Measurements from ENCODE around the gene ACOT8. TPM values are rescaled to one million over a fixed set of nuclear protein-coding genes. Genes with fewer than 3 reads are reported as not detected.

Gene ACOT8
- polyA plus RNA-seq, 1 donor (not counting 4 experiments of a cell fraction or from before 2014, with no cell fraction given), result 23.9 TPM

DNA sequence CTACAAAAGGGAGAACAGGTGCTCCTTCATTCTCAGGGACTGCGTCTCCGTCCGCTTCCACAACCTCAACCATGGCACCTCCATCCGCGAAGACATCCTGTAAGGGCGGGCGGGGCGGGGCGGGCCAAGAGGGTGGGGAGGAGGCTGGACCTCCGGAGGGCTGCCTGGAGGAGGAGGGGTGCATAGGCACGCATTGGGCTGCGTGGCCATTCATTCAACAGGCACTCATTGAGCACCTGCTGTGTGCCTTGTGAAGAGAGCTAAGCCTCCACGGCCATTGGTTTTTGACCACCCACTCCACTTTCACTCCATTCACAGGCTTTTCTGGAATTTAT lies 657 bp upstream of the ACOT8 start:
- DNase-seq (ENCODE audit: low read depth, low spot score) (no peak), FAIRE-seq (no peak)
- H3K4me1 ChIP-seq (ENCODE audit: control insufficient read depth, extremely low read depth, insufficient read depth, low read length), result peaks cover 14% of the 10 kb centered on the region
- peaks cover 18% of the 10 kb centered on the region for H3K79me2 ChIP-seq (ENCODE audit: control insufficient read depth, insufficient read depth, low read length)
- dilution Hi-C loops (cut with MboI; ENCODE audit: extremely low pct_ligation_motif_present, low sequenced_read_pairs), result no loop called here
- H3K4me2 ChIP-seq (ENCODE audit: control insufficient read depth, extremely low read depth, insufficient read depth, low read depth, low read length), result peak overlapping the region; percentile 99
- H4K20me1 ChIP-seq (ENCODE audit: control insufficient read depth, extremely low read depth, insufficient read depth, low read length), result no peaks in the 10 kb centered on the region
- no peaks in the 10 kb centered on the region for H3K36me3 ChIP-seq (ENCODE audit: control insufficient read depth in 2 of 2, extremely low read depth in 1 of 2, insufficient read depth in 2 of 2, low read length in 2 of 2)
- H3K4me3 ChIP-seq (ENCODE audit: control insufficient read depth in 2 of 3, extremely low read depth in 1 of 3, insufficient read depth in 2 of 3, low read depth in 1 of 3, low read length in 3 of 3), result peak overlapping the region; percentile 77 to 98 (median 93)
- H3K27me3 ChIP-seq (ENCODE audit: control insufficient read depth, extremely low read depth, insufficient read depth, low read length), result no peaks in the 10 kb centered on the region
- peak overlapping the region; percentile 82 for H3K9ac ChIP-seq (ENCODE audit: control insufficient read depth, extremely low read depth, insufficient read depth, low read length)
- no peaks in the 10 kb centered on the region for H3K9me3 ChIP-seq (ENCODE audit: control insufficient read depth, low read depth, low read length)
- H3K9me1 ChIP-seq (ENCODE audit: control insufficient read depth, extremely low read depth, insufficient read depth, low read length), result no peaks in the 10 kb centered on the region
- H2AFZ ChIP-seq (ENCODE audit: control insufficient read depth, low read length), result peak overlapping the region; percentile 87
- peak overlapping the region; percentile 43 for H3K27ac ChIP-seq (ENCODE audit: control insufficient read depth, insufficient read depth, low read length)
- TF ChIP-seq EZH2 (IDR thresholded peaks at IDR 0.05; ENCODE audit: low read length), result no peak
- TF ChIP-seq, protein P1, sequence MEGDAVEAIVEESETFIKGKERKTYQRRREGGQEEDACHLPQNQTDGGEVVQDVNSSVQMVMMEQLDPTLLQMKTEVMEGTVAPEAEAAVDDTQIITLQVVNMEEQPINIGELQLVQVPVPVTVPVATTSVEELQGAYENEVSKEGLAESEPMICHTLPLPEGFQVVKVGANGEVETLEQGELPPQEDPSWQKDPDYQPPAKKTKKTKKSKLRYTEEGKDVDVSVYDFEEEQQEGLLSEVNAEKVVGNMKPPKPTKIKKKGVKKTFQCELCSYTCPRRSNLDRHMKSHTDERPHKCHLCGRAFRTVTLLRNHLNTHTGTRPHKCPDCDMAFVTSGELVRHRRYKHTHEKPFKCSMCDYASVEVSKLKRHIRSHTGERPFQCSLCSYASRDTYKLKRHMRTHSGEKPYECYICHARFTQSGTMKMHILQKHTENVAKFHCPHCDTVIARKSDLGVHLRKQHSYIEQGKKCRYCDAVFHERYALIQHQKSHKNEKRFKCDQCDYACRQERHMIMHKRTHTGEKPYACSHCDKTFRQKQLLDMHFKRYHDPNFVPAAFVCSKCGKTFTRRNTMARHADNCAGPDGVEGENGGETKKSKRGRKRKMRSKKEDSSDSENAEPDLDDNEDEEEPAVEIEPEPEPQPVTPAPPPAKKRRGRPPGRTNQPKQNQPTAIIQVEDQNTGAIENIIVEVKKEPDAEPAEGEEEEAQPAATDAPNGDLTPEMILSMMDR (optimal IDR thresholded peaks at IDR 0.05 in 1 of 3, IDR thresholded peaks at IDR 0.05 in 1 of 3, conservative IDR thresholded peaks at IDR 0.05 in 1 of 3; ENCODE audit: extremely low read depth in 1 of 3, insufficient read depth in 2 of 3, low read length in 3 of 3), result no peak

DNA sequence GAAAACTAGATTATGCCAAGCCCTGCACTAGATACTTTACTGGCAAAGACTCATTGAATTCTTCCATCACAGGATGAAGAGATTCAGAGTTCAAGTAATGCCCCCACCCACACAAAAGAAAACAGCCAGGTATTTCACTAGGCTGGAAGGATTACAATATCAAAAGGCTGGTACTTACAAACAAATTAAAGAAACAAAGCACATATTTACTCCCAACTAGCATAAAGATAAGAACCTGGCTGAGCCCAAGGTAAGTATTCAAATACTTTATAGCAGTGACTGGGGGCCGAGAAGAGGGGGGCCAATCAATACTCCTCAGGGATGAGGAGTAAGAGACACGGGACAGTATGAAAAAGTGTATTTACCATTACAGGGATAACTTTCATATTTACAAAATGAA lies 3.7 kb downstream of the ACOT8 start:
- no peak for FAIRE-seq
- Histone ChIP-seq H3K9ac (ENCODE audit: control insufficient read depth, extremely low read depth, insufficient read depth, low read length) (no peak overlapping the region), H3K4me2 (ENCODE audit: control insufficient read depth, extremely low read depth, insufficient read depth, low read depth, low read length) (no peak overlapping the region), H3K9me1 (ENCODE audit: control insufficient read depth, extremely low read depth, insufficient read depth, low read length) (no peaks in the 10 kb centered on the region), H3K4me3 (ENCODE audit: control insufficient read depth in 2 of 3, extremely low read depth in 1 of 3, insufficient read depth in 2 of 3, low read depth in 1 of 3, low read length in 3 of 3) (no peak overlapping the region), H3K36me3 (ENCODE audit: control insufficient read depth in 2 of 2, extremely low read depth in 1 of 2, insufficient read depth in 2 of 2, low read length in 2 of 2) (peaks cover 0 to 4% of the 10 kb centered on the region in 2 experiments), H3K9me3 (ENCODE audit: control insufficient read depth, low read depth, low read length) (no peaks in the 10 kb centered on the region), H3K27ac (ENCODE audit: control insufficient read depth, insufficient read depth, low read length) (no peak overlapping the region), H3K27me3 (ENCODE audit: control insufficient read depth, extremely low read depth, insufficient read depth, low read length) (no peaks in the 10 kb centered on the region), H3K79me2 (ENCODE audit: control insufficient read depth, insufficient read depth, low read length) (peaks cover 18% of the 10 kb centered on the region), H4K20me1 (ENCODE audit: control insufficient read depth, extremely low read depth, insufficient read depth, low read length) (no peaks in the 10 kb centered on the region), H2AFZ (ENCODE audit: control insufficient read depth, low read length) (no peak overlapping the region), H3K4me1 (ENCODE audit: control insufficient read depth, extremely low read depth, insufficient read depth, low read length) (peaks cover 14% of the 10 kb centered on the region)
- dilution Hi-C loops (cut with MboI; ENCODE audit: extremely low pct_ligation_motif_present, low sequenced_read_pairs), result no loop called here
- no peak for DNase-seq (ENCODE audit: low read depth, low spot score)
- no peak for TF ChIP-seq EZH2 (IDR thresholded peaks at IDR 0.05; ENCODE audit: low read length)
- TF ChIP-seq, protein P1 (optimal IDR thresholded peaks at IDR 0.05 in 1 of 3, IDR thresholded peaks at IDR 0.05 in 1 of 3, conservative IDR thresholded peaks at IDR 0.05 in 1 of 3; ENCODE audit: extremely low read depth in 1 of 3, insufficient read depth in 2 of 3, low read length in 3 of 3), result no peak
